ENCODE data around the gene EEF1E1.

The EEF1E1 gene

GRCh38 chr6:8030920-8031319, 71.4 kb downstream of the EEF1E1 start:
- Histone ChIP-seq H3K4me3 (ENCODE audit: low read depth in 1 of 2, low read length in 1 of 2) (no peak overlapping the region), H3K36me3 (peaks cover 2% of the 10 kb centered on the region), H3K4me1 (ENCODE audit: control insufficient read depth in 1 of 2, insufficient read depth in 1 of 2, low read depth in 1 of 2, low read length in 1 of 2) (no peaks in the 10 kb centered on the region), H3K27ac (no peak overlapping the region), H3K9me3 (no peaks in the 10 kb centered on the region), H3K27me3 (no peaks in the 10 kb centered on the region)
- no peak for TF ChIP-seq CTCF (IDR thresholded peaks at IDR 0.05)

Measured in neutrophil (primary cell).